GM18505 (cell line): ENCODE results near the gene LTBP1.

Source experiments
- ATAC-seq: cut with Tn5 transposase; IDR thresholded peaks from one replicate; pipeline ENCODE4 v1.9.1; 2021; ENCODE audit not compliant: unreplicated experiment
- POLR2A ChIP-seq: IDR thresholded peaks from 4 replicates; pipeline ENCODE4 v1.6.1; 2011; ENCODE audit warnings: borderline replicate concordance; ENCODE audit not compliant: insufficient read depth, insufficient read length; ENCODE audit errors: extremely low read depth

LTBP1 gene

DNA sequence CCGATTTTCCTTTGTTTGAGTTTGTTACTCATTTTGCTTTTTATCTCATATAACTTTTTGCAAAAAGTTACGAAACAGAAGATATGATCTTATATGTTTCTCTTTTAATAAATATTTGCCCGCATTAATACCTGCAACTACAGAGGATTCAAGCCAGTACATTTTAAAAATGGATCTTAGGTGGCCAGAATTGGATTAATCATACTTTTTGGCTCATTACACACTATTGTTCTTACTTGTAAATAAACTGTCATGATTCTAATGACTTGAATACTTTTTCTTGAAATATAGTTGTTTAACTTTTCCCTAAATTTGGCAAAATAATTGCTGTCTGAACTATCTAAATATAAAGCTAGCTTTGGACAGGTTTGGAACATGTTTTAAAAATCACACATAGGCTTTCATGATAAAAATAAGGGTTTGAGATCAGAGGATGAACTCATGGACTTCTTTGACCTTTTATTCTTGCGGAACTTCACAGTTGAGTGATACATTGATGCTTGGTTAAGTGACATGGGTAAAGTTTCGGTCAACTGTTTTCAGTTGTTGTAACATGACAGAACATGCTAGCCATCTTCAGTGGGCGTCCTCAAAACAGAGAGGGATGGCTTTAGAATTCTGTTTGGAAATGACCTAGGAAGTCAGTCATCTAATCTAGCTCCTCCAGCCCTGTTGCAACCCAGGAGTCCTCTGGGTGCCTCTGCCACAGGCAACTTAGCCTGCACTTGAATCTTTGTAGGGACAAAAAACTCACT is 44.5 kb downstream of the LTBP1 start:
- ATAC-seq = no peak
- no peak for TF ChIP-seq POLR2A

DNA sequence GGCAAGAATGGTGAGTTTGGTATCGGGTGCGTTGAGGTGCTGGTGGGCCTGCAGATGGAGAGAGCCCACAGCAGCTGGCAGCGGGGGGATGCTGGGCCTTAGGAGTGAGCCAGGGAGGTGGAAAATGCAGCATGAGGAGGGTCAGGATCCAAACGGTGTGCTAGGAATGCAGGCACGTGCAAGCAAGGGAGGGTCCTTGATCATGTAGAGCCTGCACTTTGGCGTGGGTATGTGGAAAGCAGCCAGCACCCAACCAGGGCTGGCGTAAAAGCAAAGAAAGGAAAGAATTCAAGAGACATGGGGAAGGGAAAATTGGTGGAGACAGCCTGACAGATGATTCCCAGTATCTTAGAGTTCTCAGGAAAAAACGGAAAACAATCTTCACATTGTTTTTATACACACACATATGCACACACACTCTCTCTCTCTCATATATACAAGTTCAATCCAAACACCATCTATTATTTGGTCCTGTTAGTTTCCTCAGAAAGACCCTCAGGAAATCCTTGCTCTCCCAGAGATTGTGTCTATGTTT is 46.3 kb downstream of the LTBP1 start:
- ATAC-seq = no peak
- TF ChIP-seq POLR2A = no peak

DNA sequence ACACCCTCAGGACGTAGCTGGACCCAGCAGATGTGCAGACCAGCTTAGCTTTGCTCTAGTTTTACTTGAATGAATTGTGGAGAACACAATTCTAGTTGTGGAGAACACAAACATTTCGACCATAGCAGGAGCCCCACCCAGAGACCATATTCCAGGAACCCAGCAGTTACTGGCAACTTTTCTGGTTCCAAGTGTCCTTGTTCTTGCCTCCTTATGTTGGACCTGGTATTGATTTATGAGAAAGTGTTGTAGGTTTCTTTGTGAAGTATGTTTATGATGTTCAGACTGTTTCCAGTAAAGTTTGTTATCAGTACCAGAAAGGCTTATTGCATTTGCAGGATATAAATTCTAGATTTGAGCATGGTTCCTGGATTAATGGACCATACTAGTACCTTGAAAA is 51.0 kb downstream of the LTBP1 start:
- ATAC-seq = no peak
- no peak for TF ChIP-seq POLR2A

DNA sequence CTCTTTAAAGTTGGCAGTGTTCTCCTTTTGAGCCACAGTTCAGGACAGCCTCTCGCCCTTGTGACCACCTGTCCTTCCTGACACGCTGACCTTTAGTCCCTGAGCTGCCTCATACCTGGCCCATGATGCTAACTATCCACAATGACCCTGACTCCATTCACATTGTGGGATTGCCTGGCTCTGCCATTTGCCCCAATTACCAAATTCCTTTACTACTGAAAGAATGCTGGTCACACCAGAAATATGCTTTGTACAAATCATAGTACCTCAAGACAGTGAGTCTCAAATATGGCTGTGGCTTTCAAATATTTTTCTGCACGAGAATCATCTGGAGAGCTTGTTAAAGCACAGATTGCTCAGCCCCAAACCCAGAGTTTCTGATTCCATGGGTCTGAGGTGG is 54.2 kb downstream of the LTBP1 start:
- no peak for ATAC-seq
- no peak for TF ChIP-seq POLR2A

DNA sequence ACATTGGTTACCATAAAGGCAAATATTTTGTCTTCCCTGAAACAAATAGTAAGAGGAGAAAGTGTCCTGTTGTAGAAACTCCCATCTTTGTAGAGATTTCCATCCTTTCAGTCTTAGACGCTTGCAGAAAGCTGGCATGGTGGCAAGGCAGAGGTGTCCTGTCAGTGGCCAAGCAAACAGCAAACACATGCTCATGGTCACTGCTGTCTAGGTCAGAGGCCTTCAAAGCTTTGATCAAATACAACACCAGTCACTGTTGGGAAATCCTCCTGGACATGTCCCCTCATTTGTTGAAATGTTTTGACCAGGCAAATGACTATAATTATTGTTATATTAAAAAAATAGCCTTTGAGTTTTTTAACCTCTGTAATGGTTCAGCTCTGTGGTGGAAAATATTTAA is 55.1 kb downstream of the LTBP1 start:
- ATAC-seq = no peak
- TF ChIP-seq POLR2A = no peak

DNA sequence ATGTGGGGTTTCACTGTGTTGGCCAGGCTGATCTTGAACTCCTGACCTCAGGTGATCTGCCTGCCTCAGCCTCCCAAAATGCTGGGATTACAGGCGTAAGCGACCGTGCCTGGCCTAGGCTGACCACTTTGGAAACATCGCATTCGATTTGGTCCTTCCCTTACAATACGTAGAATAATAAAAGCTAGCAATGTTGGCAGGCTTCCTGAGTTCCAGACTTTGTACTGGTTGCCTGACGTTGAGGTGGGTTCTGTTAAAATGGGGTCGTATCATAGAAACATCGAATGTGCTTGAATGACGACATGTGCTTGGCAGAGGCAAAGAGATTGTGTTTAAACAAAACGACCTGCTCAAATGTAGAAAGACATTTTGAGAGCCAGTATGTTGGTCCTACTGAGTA is 56.1 kb downstream of the LTBP1 start:
- no peak for ATAC-seq
- TF ChIP-seq POLR2A = no peak

DNA sequence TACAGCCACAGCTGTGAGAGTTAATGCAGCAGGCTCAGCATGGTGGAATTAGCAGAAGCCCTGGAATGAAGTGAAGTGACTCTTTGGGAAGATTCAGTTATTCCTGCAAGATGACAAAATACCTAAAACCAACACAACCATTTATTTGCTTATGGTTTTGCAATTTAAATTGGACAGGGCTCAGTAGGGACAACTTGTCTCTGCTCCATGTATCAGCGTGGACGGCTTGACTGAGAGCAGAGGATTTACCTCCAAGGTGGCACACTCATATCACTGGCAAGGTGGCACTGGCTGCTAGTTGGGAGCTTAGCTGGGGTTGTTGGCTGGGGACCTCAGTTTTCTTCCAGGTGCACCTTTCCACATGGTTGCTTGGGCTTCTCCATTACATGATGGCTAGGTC is 58.3 kb downstream of the LTBP1 start:
- no peak for TF ChIP-seq POLR2A
- no peak for ATAC-seq

DNA sequence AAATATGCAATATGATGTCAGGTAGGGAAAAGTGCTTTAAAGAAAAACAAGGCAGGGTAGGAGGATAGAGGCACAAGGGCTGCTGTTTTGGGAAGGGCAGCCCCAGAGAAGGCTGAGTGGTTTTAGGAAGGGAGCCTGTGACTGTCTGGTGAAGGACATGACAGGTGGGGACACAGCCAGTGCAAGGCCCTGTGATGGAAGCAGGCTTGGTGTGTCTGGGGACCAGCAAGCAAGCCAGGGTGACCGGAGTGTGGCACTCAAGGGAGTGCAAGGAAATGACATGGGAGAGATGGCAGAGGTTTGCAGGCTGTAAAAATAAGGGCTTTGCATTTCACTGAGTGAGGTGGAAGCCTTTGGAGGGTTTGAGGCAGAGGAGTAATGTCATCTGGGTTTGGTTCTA is 62.0 kb downstream of the LTBP1 start:
- ATAC-seq = no peak
- TF ChIP-seq POLR2A = no peak

DNA sequence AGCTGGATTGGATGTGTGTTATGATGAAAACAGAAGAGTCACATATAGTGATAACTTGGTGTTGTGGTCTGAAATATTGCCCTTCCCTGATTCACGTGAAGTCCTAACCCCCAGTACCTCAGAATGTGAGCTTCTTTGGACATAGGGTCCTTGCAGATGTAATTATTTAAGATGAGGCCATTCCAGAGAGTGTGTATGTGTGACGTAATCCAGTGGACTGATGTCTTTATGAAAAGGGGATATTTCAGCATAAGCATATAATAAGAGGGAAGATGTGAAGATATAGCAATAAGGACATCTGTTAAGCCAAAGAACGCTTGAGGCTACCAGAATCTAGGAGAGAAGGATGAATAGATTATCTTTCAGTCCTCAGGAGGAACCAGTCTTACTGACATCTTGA is 62.5 kb downstream of the LTBP1 start:
- ATAC-seq = no peak
- TF ChIP-seq POLR2A = no peak

DNA sequence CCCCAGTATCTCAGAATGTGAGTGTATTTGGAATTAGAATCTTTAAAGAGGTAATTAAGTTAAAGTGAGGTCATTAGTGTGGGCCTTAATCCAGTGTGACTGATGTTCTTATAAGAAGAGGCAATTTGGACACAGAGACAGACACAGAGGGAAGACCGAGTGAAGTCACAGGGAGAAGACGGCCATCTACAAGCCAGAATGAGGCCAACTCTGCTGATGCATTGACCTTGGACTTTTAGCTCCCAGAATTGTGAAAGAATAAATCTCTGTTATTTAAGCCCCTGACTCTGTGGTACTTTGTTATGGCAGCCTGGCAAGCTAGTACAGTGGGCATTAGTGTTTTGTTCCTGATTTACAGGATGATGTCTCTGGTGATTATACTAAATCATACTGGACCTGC is 64.6 kb downstream of the LTBP1 start:
- no peak for ATAC-seq
- TF ChIP-seq POLR2A = no peak

DNA sequence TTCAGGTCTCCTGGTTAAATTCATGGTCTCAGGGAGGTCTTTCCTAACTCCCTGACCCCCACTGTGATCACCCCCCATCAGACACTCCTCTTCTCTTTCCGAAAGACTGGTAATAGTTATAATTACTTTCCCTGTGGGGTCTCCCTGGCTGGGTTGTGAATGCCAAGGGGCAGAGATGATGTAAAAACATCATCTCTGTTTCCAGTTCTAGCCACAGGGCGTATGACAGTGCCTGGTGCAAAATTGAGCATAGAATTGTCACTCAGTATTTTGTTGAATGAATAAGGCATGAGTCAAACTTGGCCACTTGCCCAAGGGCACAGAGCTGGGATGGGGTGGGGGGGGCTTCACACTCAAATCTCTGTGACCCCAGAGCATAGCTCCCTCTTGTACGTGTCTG is 65.2 kb downstream of the LTBP1 start:
- ATAC-seq = no peak
- TF ChIP-seq POLR2A = no peak

DNA sequence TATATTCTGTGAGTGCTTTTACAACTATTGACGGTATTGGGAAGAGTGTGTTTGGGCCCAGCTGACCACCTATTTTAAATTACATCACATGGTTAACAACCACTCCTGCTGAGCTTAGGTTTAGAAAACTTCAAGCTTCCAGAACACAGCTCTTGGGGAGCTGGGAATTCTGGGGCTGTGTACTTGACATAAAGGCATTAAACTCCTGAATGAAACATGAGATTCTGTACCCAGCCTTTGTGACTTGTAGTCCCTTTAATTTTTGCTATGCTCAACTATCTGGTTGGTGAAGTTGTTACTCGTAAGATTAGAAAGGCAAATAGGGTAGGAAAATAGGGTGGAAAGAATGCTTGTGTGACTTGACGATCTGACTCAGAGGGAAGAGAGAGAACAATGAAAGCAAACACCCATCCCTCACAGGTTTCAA is 66.9 kb downstream of the LTBP1 start:
- ATAC-seq = no peak
- TF ChIP-seq POLR2A = no peak

DNA sequence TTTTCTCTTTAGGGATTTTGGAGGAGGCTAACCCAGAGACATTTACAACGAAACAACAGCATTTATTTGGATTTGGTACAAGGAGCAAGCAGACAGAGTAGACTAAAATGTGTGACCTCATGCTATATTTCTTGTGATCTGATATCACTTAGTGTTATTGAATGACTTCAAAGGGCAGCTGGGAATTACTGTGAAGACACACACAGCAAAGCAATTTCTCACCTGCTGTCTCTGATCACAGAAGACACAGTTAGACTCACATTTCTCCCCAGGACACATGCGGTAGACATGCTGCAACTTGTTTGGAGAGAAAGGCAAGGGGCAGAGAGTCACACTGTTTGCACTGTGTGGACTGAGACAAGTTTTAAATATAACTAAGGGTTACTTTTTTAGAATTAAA is 67.5 kb downstream of the LTBP1 start:
- TF ChIP-seq POLR2A = no peak
- no peak for ATAC-seq

DNA sequence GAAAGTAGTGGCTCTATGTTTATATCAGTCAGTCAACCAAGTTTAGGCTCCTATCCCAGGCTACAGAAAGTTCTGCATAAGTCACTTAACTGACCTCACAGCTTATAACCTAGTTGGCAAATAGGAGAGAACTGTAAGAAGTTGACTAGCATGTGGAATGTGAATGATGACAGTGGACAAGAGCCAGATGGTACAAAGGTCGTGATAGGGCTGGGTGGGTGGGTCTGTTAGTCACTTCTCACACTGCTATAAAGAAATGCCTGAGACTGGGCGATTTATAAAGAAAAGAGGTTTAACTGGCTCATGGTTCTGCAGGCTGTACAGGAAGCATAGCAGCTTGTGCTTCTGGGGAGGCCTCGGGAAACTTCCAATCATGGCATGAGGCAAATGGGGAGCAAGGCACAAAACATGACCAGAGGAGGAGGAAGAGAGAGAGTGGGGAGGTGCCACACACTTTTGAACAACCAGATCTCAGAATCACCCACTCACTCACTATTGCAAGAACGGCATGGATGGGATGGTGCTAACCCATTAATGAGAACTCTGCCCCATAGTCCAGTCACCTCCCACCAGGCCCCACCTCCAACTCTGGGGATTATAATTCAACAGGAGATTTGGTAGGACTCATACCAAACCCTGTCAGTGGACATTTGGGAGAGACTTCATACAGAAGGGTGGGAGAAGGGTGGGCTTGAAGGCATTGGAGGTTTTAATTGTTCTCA is 68.8 kb downstream of the LTBP1 start:
- no peak for TF ChIP-seq POLR2A
- ATAC-seq = no peak

DNA sequence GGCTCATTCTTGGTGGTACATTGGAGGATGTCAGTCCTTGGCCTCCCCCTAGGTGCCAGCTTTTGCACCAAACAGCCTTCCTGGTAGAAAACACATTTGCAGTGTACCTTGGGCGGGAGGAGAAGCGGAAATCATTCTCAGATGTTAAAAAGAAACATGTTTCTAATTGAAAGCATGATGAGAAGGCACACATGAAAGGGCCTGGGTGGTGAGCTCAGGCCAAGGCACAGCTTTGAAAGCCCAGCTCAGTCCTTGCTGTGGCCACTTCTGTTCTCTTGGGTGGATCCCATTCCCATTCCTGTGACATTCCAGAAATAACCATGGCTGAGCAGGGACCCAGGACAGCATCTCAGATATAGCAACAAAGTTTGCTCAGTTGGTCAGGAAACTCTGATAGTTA is 71.5 kb downstream of the LTBP1 start:
- TF ChIP-seq POLR2A = no peak
- ATAC-seq = no peak

DNA sequence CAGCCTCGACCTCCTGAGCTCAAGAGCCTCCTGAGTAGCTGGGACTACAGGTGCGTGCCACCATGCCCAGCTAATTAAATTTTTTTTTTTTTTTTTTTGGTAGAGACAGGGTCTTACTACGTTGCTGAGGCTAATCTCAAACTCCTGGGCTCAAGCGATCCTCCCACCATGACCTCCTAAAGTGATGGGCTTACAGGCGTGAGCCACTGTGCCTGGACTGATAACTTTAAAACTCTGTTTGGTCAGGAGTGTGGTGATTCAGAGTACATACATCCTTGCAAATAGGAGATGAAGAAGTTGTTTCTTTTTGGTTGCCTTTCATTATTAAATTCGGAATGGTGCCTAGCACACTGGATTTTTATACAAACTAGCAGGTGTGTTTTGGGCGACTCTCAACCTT is 73.0 kb downstream of the LTBP1 start:
- ATAC-seq = no peak
- no peak for TF ChIP-seq POLR2A
